ENCODE results near the gene PSG6.
"Not testable (repeated sequence)": the region's sequence is repeated elsewhere in the genome, so short reads cannot be mapped to it uniquely, and the experiment has no call there.

GRCh38 chr19:42882730-42883129 lies 35.0 kb downstream of the PSG6 start:
- TF ChIP-seq, protein P1, sequence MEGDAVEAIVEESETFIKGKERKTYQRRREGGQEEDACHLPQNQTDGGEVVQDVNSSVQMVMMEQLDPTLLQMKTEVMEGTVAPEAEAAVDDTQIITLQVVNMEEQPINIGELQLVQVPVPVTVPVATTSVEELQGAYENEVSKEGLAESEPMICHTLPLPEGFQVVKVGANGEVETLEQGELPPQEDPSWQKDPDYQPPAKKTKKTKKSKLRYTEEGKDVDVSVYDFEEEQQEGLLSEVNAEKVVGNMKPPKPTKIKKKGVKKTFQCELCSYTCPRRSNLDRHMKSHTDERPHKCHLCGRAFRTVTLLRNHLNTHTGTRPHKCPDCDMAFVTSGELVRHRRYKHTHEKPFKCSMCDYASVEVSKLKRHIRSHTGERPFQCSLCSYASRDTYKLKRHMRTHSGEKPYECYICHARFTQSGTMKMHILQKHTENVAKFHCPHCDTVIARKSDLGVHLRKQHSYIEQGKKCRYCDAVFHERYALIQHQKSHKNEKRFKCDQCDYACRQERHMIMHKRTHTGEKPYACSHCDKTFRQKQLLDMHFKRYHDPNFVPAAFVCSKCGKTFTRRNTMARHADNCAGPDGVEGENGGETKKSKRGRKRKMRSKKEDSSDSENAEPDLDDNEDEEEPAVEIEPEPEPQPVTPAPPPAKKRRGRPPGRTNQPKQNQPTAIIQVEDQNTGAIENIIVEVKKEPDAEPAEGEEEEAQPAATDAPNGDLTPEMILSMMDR (IDR thresholded peaks at IDR 0.05) = not testable (repeated sequence)
- not testable (repeated sequence) for TF ChIP-seq POLR2A (IDR thresholded peaks at IDR 0.05)

All from thyroid gland (tissue), 4 donors.